ENCODE measurements around the gene CCNT2. TPM values are rescaled to one million over a fixed set of nuclear protein-coding genes. Genes with fewer than 3 reads are reported as not detected.
"Not testable (repeated sequence)": the region's sequence is repeated elsewhere in the genome, so short reads cannot be mapped to it uniquely, and the experiment has no call there.

Gene CCNT2
- total RNA-seq, 5 donors from 2014 or later (not counting 1 experiment from before 2014, with no cell fraction given) = 51.7 to 75.3 (median 62.6) TPM

DNA sequence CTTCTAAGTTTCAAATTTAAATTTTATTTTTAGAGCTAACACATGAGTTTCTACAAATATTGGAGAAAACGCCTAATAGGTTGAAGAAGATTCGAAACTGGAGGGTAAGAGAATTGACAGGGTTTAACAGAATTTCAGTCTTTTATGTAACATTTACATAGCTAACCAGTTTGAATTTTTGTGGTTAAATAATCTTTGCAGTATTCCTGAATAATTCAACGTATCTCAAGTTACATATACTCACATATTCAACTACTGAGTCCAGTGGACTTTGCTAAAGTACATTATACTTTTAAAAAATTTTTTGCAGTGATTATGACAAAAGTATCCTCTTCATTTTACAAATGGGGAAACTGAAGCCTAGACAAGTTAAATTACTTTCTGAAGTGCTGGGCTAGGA, 34.0 kb downstream of the CCNT2 start:
- no peaks in the 10 kb centered on the region for H3K27me3 ChIP-seq (replicated peaks in 1 of 2; ENCODE audit: control insufficient read depth in 2 of 2, extremely low read depth in 1 of 2, insufficient read depth in 2 of 2, low read length in 1 of 2)
- POLR2A ChIA-PET = no interaction called here
- H3K9me3 ChIP-seq = no peaks in the 10 kb centered on the region
- H3K4me1 ChIP-seq (ENCODE audit: control insufficient read depth in 1 of 2, extremely low read depth in 1 of 2, insufficient read depth in 2 of 2, low read length in 2 of 2) = peaks cover 3% of the 10 kb centered on the region in 2 experiments
- Mint-ChIP-seq H3K27me3 (no peaks in the 10 kb centered on the region), H3K27ac (no peak overlapping the region), H3K4me3 (no peak overlapping the region), H3K36me3 (peaks cover 51% of the 10 kb centered on the region), H3K4me1 (peaks cover 22 to 26% (median 23%) of the 10 kb centered on the region in 3 donors), H3K9me3 (no peaks in the 10 kb centered on the region)
- DNase-seq (no peak), ATAC-seq (replicated peaks in 1 of 4) (no peak)
- CTCF ChIA-PET = no interaction called here
- H3K4me3 ChIP-seq (ENCODE audit: control insufficient read depth in 1 of 2, extremely low read depth in 1 of 2, low read length in 1 of 2) = no peak overlapping the region
- H3K27ac ChIP-seq (ENCODE audit: low read length) = no peak overlapping the region
- WGBS (ENCODE audit: insufficient coverage) = no CpG with 5 or more reads among the region's 3 CpGs
- peaks cover 0 to 81% of the 10 kb centered on the region in 2 donors for H3K36me3 ChIP-seq (ENCODE audit: control insufficient read depth in 2 of 2, extremely low read depth in 1 of 2, insufficient read depth in 1 of 2, low read length in 1 of 2)

DNA sequence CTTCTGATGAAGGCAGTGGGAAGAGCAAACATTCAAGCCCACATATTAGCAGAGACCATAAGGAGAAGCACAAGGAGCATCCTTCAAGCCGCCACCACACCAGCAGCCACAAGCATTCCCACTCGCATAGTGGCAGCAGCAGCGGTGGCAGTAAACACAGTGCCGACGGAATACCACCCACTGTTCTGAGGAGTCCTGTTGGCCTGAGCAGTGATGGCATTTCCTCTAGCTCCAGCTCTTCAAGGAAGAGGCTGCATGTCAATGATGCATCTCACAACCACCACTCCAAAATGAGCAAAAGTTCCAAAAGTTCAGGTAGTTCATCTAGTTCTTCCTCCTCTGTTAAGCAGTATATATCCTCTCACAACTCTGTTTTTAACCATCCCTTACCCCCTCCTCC, 35.4 kb downstream of the CCNT2 start:
- Histone ChIP-seq H3K36me3 (ENCODE audit: control insufficient read depth in 2 of 2, extremely low read depth in 1 of 2, insufficient read depth in 1 of 2, low read length in 1 of 2) (peaks cover 0 to 67% of the 10 kb centered on the region in 2 donors), H3K9me3 (no peaks in the 10 kb centered on the region), H3K27ac (ENCODE audit: low read length) (no peak overlapping the region), H3K4me1 (ENCODE audit: control insufficient read depth in 1 of 2, extremely low read depth in 1 of 2, insufficient read depth in 2 of 2, low read length in 2 of 2) (peaks cover 1 to 3% of the 10 kb centered on the region in 2 experiments), H3K4me3 (ENCODE audit: control insufficient read depth in 1 of 2, extremely low read depth in 1 of 2, low read length in 1 of 2) (no peak overlapping the region), H3K27me3 (replicated peaks in 1 of 2; ENCODE audit: control insufficient read depth in 2 of 2, extremely low read depth in 1 of 2, insufficient read depth in 2 of 2, low read length in 1 of 2) (no peaks in the 10 kb centered on the region)
- ATAC-seq (replicated peaks in 1 of 4) = no peak
- ChIA-PET CTCF (interaction anchor here in 1 of 2 donors (1.0 kb wide), 1 partner anchor 9 kb away, joined by 3 read pairs; no protein-coding TSS in a partner anchor), POLR2A (no interaction called here)
- H3K27ac Mint-ChIP-seq = no peak overlapping the region
- peaks cover 48% of the 10 kb centered on the region for H3K36me3 Mint-ChIP-seq
- H3K4me1 Mint-ChIP-seq = peaks cover 13 to 20% (median 14%) of the 10 kb centered on the region in 3 donors
- no peak overlapping the region for H3K4me3 Mint-ChIP-seq
- no peak for DNase-seq
- no peaks in the 10 kb centered on the region for H3K9me3 Mint-ChIP-seq
- no peaks in the 10 kb centered on the region for H3K27me3 Mint-ChIP-seq
- WGBS (ENCODE audit: insufficient coverage) = 95% methylated on average over 5 of the region's 5 CpGs

DNA sequence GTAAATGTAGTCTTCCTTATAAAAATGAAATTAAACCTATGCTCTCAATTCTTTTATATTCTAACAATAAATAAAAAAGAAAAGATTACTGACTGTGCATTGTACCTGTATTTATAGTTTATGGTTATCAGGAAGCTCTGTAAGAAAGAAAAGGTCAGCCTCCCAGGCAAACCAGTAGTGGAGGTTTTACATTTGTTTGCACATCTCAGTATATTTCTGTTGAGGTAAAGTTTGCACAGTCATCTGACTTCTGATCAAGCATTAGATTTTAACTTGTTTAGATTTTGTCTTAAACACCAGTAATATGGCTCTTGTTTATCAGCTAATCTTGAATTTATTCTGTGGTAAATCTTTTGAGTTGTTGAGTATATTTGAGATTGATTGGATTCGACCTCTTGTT, 37.1 kb downstream of the CCNT2 start:
- peaks cover 44% of the 10 kb centered on the region for H3K36me3 Mint-ChIP-seq
- no peaks in the 10 kb centered on the region for H3K9me3 Mint-ChIP-seq
- Histone ChIP-seq H3K36me3 (ENCODE audit: control insufficient read depth in 2 of 2, extremely low read depth in 1 of 2, insufficient read depth in 1 of 2, low read length in 1 of 2) (peaks cover 0 to 55% of the 10 kb centered on the region in 2 donors), H3K27me3 (replicated peaks in 1 of 2; ENCODE audit: control insufficient read depth in 2 of 2, extremely low read depth in 1 of 2, insufficient read depth in 2 of 2, low read length in 1 of 2) (no peaks in the 10 kb centered on the region), H3K27ac (ENCODE audit: low read length) (no peak overlapping the region), H3K9me3 (no peaks in the 10 kb centered on the region), H3K4me1 (ENCODE audit: control insufficient read depth in 1 of 2, extremely low read depth in 1 of 2, insufficient read depth in 2 of 2, low read length in 2 of 2) (no peaks in the 10 kb centered on the region), H3K4me3 (ENCODE audit: control insufficient read depth in 1 of 2, extremely low read depth in 1 of 2, low read length in 1 of 2) (no peak overlapping the region)
- H3K4me3 Mint-ChIP-seq = no peak overlapping the region
- ATAC-seq (replicated peaks in 1 of 4) (no peak), DNase-seq (no peak)
- POLR2A ChIA-PET = no interaction called here
- CTCF ChIA-PET = interaction anchor here (0.6 to 1.0 kb wide), 3 partner anchors 22 to 710 kb away, joined by 3 to 4 read pairs (median 4); no protein-coding TSS in a partner anchor
- peaks cover 0 to 7% (median 1%) of the 10 kb centered on the region in 3 donors for H3K4me1 Mint-ChIP-seq
- no peaks in the 10 kb centered on the region for H3K27me3 Mint-ChIP-seq
- H3K27ac Mint-ChIP-seq = no peak overlapping the region
- no CpG with 5 or more reads among the region's 1 CpG for WGBS (ENCODE audit: insufficient coverage)

GRCh38 chr2:134957477-134957876, 38.9 kb downstream of the CCNT2 start:
- DNase-seq = no peak
- ChIA-PET POLR2A (interaction anchor here in 1 of 2 donors (0.6 kb wide), 1 partner anchor 8 kb away, joined by 5 read pairs; no protein-coding TSS in a partner anchor), CTCF (no interaction called here)
- Mint-ChIP-seq H3K27ac (no peak overlapping the region), H3K4me1 (peaks cover 0 to 4% (median 1%) of the 10 kb centered on the region in 3 donors), H3K4me3 (no peak overlapping the region), H3K9me3 (no peaks in the 10 kb centered on the region), H3K27me3 (no peaks in the 10 kb centered on the region), H3K36me3 (peaks cover 36% of the 10 kb centered on the region)
- Histone ChIP-seq H3K27me3 (replicated peaks in 1 of 2; ENCODE audit: control insufficient read depth in 2 of 2, extremely low read depth in 1 of 2, insufficient read depth in 2 of 2, low read length in 1 of 2) (no peaks in the 10 kb centered on the region), H3K27ac (ENCODE audit: low read length) (no peak overlapping the region), H3K9me3 (no peaks in the 10 kb centered on the region), H3K36me3 (ENCODE audit: control insufficient read depth in 2 of 2, extremely low read depth in 1 of 2, insufficient read depth in 1 of 2, low read length in 1 of 2) (peaks cover 0 to 44% of the 10 kb centered on the region in 2 donors), H3K4me1 (ENCODE audit: control insufficient read depth in 1 of 2, extremely low read depth in 1 of 2, insufficient read depth in 2 of 2, low read length in 2 of 2) (no peaks in the 10 kb centered on the region), H3K4me3 (ENCODE audit: control insufficient read depth in 1 of 2, extremely low read depth in 1 of 2, low read length in 1 of 2) (no peak overlapping the region)
- ATAC-seq (replicated peaks in 1 of 4) = no peak
- 83% methylated on average over 3 of the region's 5 CpGs for WGBS (ENCODE audit: insufficient coverage)

DNA sequence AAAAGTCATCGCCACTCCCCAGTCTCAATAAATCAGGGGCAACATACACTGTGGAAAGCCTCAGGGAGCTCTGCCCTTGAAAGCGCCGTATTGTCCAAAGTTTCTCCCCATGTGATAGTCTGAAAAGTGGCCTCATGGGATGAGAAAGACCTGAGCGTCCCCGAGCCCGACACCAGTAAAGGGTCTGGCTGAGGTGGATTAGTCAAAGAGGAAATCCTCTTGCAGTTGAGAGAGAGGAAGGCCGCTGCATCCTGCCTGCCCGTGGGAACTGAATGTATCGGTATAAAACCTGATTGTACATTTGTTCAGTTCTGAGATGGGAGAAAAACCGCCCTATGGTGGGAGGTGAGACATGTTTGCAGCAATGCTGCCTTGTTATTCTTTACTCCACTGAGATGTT, 48.5 kb downstream of the CCNT2 start:
- H3K4me1 ChIP-seq (ENCODE audit: control insufficient read depth in 1 of 2, extremely low read depth in 1 of 2, insufficient read depth in 2 of 2, low read length in 2 of 2); H3K36me3 ChIP-seq (ENCODE audit: control insufficient read depth in 2 of 2, extremely low read depth in 1 of 2, insufficient read depth in 1 of 2, low read length in 1 of 2); ATAC-seq (replicated peaks in 1 of 4); H3K27me3 Mint-ChIP-seq; H3K9me3 ChIP-seq; H3K4me3 ChIP-seq (ENCODE audit: control insufficient read depth in 1 of 2, extremely low read depth in 1 of 2, low read length in 1 of 2); POLR2A ChIA-PET; H3K27me3 ChIP-seq (replicated peaks in 1 of 2; ENCODE audit: control insufficient read depth in 2 of 2, extremely low read depth in 1 of 2, insufficient read depth in 2 of 2, low read length in 1 of 2); H3K4me1 Mint-ChIP-seq; H3K4me3 Mint-ChIP-seq; H3K27ac ChIP-seq (ENCODE audit: low read length); H3K9me3 Mint-ChIP-seq; H3K36me3 Mint-ChIP-seq; CTCF ChIA-PET; H3K27ac Mint-ChIP-seq; DNase-seq: not testable (repeated sequence)
- 48% methylated on average over 5 of the region's 10 CpGs for WGBS (ENCODE audit: insufficient coverage)

DNA sequence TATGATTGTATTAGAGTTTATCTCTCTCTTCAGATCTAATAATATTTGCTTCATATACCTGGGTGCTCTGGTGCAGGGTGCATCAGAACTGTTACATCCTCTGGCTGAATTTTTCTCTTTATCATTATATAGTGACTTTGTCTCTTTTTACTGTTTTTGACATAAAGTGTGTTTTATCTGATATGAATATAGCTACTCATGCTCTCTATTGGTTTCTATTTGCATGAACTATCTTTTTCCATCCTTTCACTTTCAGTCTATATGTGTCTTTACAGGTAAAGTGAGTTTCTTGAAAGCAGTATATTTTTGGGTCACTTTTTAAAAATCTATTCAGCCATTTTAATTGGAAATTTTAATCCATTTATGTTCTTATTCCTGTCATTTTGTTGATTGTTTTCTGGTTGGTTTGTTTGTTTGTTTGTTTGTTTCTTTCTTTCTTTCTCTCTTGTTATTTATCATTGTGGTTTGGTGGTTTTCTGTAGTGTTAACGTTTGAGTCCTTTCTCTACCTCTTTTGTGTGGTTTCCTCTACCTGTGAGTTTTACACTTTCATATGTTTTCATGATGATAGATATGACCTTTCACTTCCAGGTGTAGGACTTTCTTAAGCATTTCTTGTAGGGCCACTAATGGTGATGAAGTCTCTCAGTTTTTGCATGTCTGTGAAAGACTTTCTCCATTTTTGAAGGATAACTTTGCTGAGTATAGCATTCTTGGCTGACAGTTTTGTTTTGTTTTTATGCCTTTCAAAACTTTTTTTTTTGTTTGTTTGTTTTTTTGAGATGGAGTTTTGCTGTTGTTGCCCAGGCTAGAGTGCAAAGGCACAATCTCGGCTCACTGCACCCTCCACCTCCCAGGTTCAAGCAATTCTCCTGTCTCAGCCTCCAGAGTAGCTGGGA, 54.9 kb downstream of the CCNT2 start:
- H3K27ac Mint-ChIP-seq = no peak overlapping the region
- peaks cover under 1 to 4% of the 10 kb centered on the region in 2 donors for H3K27me3 Mint-ChIP-seq
- H3K36me3 Mint-ChIP-seq = peaks cover 20% of the 10 kb centered on the region
- H3K36me3 ChIP-seq (ENCODE audit: control insufficient read depth in 2 of 2, extremely low read depth in 1 of 2, insufficient read depth in 1 of 2, low read length in 1 of 2) = no peaks in the 10 kb centered on the region
- POLR2A ChIA-PET = interaction anchor here in 1 of 2 donors (0.7 kb wide), 1 partner anchor 739 kb away, joined by 5 read pairs; no protein-coding TSS in a partner anchor
- H3K27ac ChIP-seq (ENCODE audit: low read length) = no peak overlapping the region
- H3K4me1 Mint-ChIP-seq = no peaks in the 10 kb centered on the region
- CTCF ChIA-PET = interaction anchor here in 1 of 2 donors (0.6 kb wide), 1 partner anchor 105 kb away, joined by 3 read pairs; no protein-coding TSS in a partner anchor
- no peak overlapping the region for H3K4me3 Mint-ChIP-seq
- no peak overlapping the region for H3K4me3 ChIP-seq (ENCODE audit: control insufficient read depth in 1 of 2, extremely low read depth in 1 of 2, low read length in 1 of 2)
- no peak for ATAC-seq (replicated peaks in 1 of 4)
- WGBS (ENCODE audit: insufficient coverage) = no CpG with 5 or more reads among the region's 2 CpGs
- no peak for DNase-seq
- peaks cover 24 to 33% (median 24%) of the 10 kb centered on the region in 3 donors for H3K9me3 Mint-ChIP-seq
- peaks cover 0 to 8% of the 10 kb centered on the region in 2 experiments for H3K27me3 ChIP-seq (replicated peaks in 1 of 2; ENCODE audit: control insufficient read depth in 2 of 2, extremely low read depth in 1 of 2, insufficient read depth in 2 of 2, low read length in 1 of 2)
- H3K9me3 ChIP-seq = peaks cover 2% of the 10 kb centered on the region
- no peaks in the 10 kb centered on the region for H3K4me1 ChIP-seq (ENCODE audit: control insufficient read depth in 1 of 2, extremely low read depth in 1 of 2, insufficient read depth in 2 of 2, low read length in 2 of 2)
